Hepatic stellate cell (primary cell): ENCODE data around the gene PPEF2.

ENCODE experiments used
- DNase-seq: peaks from one replicate; pipeline ENCODE4 v3.0.0; 2011; ENCODE audit warnings: low spot score

Gene PPEF2

DNA sequence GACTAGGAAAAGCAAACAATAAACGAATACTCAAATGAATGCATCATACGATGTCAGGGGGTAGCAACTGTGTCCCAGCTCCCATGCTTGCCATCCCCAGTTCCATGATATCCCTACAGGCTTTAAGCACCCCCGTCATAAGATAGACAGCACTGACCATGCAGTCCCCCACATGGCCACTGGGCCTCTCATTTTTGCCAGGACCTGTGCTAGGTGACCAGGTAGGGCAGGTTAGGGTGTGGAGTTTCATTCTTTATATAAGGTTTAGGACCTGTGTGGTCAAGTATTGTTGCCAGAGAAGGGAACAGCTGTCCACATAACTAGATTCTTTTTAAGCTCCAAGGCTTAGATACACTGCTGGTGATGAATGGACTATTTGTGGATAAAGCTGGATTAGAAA lies 9.7 kb downstream of the PPEF2 start:
- no peak for DNase-seq

DNA sequence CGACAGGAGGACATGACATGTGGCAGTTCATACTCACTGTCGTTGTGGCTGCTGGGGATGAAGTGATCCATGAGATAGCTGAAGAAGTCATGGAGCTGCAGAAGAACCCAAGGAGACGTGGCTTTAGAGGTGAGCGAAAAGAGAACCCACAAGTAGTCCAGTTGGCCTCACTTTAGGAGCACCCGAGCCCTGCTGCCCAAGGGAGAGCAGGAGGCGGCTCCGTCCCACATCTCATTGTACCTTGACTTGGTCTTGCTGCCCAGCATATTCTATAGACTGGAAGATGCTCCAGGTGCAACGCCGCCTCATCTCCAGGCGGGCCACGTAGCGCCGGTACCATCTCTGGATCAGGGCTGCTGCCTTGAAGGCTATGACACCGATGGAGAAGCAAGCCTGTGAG lies 10.6 kb downstream of the PPEF2 start:
- DNase-seq = no peak

DNA sequence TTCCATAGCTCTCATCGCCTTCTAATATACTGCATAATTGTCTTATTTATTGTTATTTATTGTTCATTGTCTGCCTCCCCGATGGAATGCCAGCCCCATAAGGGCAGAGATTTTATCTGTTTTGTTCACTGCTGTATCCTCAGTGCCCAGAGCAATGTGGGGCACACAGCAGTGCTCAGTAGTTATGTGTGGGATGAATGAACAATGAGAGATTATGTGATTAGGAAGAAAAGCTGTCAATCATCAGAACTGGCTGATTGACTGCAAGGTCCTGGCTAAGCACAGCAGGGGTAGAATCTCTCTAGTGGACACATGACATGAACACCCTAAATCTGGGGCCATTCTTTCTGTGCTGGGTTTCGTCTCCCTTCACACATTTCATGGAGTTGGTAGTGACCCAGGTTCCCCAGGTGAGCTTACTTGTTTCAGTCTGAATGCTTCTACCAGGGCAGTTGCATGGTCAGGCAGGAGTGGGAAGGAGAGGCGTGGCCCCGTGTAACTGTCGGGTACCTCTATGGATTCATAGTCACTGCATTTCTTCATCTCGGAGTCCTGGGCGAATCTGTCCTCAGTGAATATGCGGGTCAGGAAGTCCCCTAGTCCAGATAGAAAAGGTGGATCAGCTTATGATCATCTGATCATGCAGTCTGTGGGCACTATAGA lies 12.6 kb downstream of the PPEF2 start:
- DNase-seq = no peak

DNA sequence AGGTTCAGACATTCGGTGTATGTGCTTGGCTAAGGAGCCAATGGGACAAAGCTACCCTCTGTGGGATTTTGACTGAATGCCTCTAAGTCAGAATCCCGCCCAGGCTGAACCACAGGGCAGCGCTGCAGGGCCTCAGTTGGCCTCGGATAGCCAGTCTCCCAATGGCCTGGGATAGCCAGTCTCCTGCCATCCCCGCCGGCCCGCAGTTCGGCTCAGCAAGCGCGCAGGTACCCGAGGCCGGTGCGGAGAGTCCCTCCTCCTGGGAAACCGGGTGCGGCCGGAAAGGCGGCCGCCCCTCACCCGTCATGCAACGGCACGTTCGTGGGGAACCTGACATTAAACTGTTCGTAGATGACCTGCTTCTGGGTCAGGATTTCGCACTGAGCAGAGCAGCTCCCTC lies 16.1 kb downstream of the PPEF2 start:
- no peak for DNase-seq

DNA sequence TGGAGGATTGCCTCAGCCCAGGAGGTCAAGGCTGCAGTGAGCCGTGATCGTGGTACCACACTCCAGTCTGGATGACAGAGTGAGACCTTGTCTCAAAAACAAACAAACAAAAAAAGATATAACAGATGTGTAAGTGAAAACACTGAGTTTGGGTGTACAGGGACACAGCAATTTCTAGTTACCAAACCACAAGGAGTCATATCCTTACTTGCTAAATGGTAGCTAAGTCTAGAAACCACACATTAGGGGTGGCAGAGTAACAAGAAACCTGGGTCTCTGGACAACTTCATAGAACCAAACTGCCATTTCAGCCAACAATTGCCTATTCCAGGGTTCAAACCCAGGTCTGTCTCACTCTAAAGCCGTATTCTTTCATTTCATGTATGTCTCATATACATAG lies 20.8 kb downstream of the PPEF2 start:
- no peak for DNase-seq

DNA sequence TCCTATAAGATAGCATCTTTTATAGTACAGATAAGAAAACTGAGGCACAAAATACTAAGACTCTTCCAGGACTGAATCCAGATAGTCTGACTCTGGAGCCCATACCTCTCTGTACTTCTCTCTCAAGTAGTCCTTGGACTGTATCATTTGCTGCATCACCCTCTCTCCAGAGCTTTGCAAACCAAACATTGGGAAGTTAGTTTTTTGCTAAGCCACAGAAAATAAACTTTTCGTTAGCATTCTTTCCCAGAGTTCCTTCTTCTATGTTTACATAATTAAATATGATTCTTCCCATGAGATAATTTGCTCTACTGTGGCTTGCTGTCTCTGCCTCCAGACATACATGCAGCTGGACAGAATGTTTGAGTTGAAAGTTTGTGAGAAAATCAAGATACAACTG lies 22.0 kb downstream of the PPEF2 start:
- DNase-seq = peak; percentile 35

DNA sequence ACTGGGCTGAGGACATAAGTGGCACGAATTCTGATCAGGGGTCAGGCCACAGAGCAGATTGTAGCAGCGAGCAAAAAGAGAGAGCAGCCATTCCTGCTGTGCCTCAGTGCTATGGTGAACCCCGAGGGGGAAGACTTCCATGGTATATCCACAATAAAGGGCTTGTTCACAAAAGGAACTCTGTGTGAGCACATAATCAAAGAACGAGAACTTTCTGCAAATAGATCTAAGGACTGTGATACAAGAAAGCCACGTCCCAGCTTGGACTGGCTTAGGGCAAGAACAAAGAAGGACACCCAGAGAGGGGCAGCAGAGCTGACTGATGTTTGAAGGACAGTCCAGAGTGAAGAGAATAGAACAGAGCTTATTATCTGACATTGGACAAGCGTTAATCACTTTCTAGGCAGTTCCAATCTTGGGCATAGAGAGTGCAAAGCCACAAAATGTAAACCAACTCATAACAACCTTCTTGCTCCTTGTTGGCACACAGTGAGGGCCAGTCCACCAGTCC lies 24.0 kb downstream of the PPEF2 start:
- DNase-seq = no peak

DNA sequence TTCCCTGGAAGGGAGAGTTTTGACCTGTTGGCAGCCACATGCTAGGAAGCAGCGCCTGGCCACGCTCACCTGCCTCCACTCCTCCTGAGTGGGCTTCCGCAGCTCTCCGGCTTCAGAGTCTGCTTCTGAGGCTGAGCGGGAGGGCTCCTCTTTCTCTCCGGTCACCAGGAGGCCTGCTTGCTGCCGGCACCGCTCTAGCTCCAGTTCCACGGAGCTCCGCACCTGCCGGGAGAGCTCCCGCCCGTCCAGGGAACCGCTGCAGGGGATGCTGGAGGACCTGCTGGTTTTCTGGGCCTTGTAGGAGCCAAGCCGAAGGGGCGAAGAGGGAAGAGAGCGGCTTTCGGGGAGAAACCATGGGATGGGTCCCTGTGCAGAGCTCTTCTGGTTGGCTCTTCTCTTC lies 26.0 kb downstream of the PPEF2 start:
- DNase-seq = no peak

DNA sequence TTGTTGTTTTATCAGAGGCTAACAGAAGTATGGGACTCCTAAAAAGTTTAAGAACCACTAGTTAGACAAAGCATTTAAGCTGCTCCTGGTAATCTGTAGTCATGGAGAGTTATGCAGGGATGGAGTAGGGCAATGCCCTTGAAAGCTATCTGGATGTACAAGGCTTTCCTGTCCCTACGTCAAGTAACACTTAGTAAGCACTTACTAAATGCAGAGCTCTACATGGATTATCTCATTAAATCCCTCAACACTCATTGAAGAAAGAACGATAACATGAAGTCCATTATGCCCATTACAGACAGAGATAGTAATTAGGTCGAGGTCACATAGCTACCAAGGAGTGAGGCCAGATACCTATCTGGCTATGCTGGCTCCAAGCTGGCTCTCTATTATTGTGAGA lies 33.2 kb downstream of the PPEF2 start:
- DNase-seq = no peak

DNA sequence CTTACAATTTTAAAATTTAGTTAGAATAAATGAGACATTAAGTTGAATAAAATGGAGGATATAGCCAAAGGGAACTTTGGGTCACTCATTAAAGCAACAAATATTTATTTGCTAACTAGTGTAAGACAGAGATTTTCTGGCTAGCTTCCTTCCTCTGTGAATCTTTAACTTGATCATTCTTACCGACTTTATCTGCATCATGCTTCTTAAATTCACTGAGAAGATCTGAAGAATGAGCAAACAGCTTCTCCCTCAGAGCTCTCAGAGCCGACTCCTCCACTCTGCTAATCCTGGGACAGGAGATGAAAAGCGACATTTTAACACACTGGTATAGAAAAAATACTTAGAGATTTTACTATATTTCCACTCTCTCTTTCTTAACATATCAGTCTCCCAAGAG lies 35.1 kb downstream of the PPEF2 start:
- no peak for DNase-seq

DNA sequence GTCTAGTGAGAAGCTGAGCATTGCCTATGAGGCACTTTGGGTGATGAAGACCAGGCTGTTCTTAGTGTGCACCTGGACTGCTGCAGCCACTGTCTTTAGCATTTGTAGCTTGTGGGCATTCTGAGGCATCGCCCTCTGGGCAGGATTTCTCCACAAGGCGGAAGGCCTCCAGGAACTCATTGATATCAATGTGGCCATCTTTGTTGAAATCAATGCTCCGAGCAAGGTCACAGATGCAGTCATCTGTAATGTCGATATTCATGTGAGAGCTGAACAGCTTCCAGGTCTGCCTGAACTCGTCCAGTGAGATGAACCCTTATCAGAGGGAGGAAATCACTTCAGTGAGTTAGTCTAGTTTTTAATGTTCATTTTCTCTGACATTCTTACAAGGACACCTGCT lies 41.6 kb downstream of the PPEF2 start:
- no peak for DNase-seq

DNA sequence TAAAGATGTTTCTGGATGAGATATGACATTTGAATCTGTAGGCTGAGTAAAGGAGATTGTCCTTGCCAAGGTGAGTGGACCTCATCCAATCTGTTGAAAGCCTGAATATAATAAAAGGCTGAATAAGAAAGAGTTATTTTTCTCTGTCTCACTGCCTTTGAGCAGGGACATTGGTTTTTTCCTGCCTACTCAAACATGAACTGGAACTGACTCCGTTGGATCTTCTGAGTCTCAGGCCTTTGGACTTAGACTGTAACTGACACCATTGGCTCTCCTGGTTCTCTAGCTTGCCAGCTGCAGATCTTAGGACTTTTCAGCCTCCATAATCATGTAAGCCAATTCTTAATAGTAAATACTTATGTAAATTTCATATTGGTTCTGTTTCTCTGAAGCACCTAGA lies 43.5 kb downstream of the PPEF2 start:
- DNase-seq = no peak

DNA sequence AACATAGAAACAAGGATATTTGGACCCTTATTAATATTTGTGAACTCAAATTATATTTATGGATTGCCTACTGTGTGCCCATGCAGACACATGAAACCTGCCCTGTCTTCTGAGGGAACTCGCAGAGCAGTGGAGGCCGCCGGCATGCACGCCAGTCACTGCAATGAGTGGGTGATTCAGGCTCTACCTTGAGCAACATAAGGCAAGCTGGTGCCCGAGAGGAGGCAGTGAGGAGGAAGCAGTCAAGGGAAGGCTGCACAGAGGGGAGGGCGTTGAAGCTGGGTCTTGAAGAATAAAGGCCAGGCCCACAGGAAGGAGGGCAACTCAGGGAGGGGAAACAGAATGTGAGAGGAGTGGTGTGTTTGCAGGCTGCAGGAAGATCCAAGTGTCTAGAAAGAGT lies 52.8 kb downstream of the PPEF2 start:
- no peak for DNase-seq

DNA sequence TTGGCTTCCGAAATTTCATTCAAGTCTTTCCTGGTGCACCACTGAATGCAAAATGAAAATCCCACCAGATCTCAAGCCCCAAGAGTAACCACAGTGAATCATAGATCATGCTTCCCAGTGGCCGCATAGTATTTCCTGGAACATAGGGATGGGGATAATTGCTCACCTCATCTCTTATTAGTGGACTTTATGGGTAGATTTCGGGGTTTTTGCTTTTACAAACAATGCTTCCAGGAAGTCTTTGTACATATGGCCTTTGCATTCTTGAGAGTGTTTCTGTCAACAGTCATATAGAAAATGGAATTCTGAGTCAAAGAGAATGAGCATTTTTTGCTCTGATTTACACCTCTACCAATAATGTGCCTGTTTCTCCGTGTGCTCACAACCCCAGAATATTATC lies 53.4 kb downstream of the PPEF2 start:
- DNase-seq = peak; percentile 29

DNA sequence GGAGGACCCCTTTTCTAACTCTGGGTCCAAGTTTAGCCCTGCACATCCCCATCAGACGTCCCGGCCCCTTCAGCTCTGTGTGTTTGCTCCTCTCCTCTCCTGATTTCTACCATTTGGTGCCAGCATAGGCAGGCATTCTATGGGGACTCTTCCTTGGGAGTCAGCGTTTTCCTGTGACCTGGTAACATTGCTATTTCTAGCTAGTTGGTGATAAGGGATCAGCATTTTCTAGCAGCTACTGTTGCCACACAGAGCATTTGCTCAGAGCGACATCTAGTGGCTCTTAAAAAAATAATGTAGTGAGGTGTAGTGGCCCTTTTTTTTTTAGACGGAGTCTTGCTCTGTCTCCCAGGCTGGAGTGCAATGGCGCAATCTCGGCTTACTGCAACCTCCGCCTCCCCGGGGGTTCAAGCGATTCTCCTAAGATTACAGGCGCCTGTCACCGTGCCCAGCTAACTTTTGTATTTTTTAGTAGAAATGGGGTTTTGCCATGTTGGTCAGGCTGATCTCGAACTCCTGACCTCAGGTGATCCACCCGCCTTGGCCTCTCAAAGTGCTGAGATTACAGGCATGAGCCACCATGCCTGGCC lies 54.0 kb downstream of the PPEF2 start:
- DNase-seq = peak; percentile 85

DNA sequence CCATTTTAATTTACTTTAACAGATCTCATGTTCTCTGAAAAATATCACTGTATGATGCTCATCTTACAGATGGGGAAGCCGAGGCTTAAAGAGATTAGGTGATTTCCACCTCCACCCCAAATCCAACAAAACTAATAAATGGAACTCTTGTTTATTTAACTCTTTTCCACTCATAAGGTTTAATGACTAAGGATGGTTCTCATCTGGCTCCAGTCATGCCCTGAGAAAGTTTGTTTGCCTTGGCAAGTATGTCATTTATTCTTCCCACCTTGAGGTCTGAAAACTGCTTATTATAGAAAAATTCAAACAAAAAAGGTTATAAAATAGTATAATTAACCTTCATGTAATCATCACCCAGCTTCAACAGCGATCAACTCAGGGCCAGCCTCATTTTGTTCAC lies 56.3 kb downstream of the PPEF2 start:
- DNase-seq = no peak

DNA sequence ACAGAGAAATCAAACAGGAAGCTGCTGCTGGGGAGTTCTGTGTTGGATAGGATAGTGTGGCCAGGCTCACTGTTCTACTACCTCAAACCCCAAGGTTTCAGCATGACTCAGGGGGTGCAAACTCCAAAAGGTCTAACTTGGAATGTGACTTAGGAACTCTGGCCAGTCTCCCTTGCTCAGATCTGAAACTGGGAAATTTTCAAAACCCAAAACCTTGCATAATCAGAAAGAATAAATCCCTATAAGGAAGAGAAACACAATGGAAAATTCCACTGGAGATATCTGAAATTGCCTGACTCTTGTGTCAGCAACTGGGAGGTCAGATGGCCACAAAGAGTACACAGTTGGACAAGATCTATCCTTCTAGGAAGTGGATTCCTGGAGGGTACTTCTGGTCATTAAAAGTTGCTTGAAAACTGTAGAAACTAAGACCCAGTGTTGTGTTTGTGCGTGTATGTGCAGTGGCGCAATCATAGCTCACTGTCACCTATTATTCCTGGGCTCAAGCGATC lies 58.0 kb downstream of the PPEF2 start:
- DNase-seq = peak; percentile 64

DNA sequence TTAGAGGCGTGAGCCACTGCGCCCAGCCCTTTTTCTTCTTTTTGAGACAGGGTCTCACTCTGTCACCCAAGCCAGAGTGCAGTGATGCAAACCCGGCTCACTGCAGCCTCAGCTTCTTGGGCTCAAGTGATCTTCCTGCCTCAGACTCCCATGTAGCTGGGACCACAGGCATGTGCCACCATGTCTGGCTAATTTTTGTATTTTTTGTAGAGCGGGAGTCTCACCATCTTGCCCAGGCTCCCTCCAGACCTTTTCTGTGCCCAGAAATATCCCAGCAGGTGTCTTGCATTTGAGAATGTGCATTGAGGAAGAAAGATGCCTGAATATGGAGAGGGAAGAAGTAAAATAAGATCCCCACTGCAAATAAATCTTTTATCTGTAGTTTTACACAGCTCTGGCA lies 58.7 kb downstream of the PPEF2 start:
- DNase-seq = no peak

DNA sequence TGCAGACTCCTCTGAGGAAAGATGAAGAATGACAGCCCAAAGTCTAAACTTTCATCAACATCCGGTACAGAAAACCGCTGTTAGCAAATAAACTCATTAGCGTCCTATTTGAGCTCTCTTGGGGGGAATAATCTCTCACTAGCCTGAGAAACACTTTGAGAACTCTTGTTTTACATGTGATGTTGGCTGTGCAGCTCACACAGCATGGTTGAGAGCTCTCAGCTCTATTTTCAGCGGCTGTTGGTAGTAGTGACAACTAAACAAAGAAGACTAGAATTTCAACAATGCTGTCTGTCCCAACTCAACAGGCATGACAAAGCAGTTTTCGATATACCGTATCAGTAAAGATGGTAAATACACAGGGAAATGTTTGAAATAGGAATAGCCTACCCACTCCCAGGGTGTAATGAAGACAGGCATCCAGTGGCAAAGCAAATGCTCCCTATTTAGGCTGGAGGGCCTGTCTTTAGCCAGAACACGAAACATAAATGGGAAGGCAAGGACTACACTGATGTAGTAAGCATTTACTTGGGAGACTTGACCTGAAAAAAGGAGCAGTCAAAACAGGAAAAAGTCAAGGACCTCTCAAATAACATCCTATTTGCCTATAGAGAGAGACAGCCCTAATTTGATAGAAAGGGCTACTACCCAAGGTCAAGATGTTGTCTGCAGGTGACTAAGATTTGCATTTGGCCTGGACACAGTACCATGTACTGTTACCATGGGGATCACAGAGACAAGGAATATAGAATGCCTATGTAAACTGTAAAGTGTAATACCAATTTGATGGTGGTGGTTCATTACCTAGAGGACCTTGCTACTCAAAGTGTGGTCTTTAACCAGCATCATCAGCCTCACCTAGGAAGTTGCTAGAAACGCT lies 60.4 kb downstream of the PPEF2 start:
- DNase-seq = no peak

DNA sequence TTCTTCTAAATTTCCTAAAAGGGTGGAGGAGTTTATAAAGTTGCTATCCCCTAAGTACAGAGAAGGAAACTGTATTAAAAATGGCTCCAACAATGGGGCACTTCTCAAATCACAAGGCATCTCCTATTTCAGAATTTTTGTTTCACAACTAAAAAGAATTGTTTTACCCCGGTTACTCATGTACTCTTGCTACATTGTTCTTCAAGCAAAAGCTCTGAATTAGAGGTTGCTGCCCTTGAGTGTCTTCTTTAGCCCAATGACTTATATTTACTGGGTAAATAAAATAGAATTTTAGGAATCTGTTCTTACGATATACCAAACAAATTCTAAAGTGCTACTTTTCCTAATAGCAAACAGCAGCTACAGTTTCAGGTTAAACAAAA lies 67.5 kb downstream of the PPEF2 start:
- no peak for DNase-seq

DNA sequence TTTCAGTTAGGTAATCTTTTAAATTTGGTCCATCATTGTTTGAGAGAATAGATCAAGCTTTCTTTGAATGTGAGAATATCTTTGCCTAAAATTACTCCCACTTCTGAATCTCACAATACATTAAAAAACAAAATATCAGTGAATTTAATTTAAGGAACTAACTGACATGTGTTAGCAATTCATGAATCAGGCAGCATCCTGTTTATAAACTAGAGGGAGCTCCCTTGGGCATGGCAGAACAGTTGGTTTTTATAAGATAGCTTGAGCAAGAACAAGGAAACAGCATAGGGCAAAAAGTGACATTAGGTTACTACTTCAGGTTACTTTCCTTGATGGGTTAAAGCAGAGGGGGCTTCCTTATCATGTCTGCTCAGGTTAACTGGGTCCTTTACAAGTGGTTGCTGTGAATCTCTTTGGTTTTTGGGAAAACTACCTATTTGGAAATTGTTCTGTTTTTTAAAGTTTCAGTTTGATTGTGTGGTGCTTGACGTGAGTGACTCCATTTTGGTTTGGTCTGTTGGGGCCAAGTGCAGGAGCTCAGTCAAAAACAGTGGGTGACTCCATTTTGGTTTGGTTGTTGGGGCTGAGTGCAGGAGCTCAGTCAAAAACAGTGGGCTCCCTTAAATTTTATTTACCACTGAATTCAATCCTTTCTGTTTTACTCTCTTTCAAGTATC lies 68.0 kb downstream of the PPEF2 start:
- DNase-seq = no peak

DNA sequence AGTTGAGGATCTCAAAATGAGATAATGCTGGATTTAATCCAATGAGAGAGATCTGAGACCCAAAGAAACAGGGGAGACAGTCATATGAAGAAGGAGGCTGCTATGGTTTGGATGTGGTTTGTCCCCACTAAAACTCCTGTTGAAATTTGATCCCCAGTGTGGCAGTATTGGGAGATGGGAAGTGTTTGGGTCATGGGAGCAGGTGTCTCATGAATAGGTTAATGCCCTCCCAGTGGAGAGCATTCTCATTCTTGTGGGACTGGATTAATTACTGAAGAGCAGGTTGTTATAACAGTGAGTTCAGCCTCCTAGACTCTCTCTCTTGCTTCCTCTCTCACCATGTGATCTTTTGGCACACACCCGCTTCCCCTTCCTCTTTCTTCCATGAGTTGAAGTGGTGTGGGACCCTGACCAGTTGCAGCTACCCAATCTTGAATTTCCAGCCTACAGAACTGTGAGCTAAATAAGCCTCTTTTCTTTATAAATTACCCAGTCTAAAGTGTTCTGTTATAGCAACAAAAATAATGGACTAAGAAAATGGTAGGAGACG lies 70.3 kb downstream of the PPEF2 start:
- DNase-seq = no peak
